GM19023 (cell line): ENCODE results near the gene SULT1A2.
"Not testable (repeated sequence)": the region's sequence is repeated elsewhere in the genome, so short reads cannot be mapped to it uniquely, and the experiment has no call there.

Source experiments
- ATAC-seq: cut with Tn5 transposase; IDR thresholded peaks from one replicate; pipeline ENCODE4 v1.9.1; 2021; ENCODE audit warnings: mild to moderate bottlenecking, moderate library complexity; ENCODE audit not compliant: unreplicated experiment

SULT1A2 gene

DNA sequence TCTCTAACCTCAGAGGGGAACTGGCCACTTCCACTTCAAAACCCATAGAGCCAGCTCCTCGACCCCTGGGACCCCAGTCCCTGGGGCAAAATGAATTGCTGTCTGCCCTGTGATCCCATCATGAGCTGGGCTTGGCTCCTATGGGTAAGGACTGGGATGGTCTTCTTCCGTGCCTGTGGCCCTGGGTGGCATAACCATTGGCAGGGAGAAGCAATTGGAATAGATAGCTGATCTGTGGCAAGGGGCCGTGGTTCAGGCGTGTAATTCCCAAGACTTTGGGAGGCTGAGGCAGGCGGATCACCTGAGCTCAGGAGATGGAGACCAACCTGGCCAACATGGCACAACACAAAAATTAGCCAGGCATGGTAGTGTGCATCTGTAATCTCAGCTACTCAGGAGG, 4.3 kb downstream of the SULT1A2 start:
- ATAC-seq, result no peak

DNA sequence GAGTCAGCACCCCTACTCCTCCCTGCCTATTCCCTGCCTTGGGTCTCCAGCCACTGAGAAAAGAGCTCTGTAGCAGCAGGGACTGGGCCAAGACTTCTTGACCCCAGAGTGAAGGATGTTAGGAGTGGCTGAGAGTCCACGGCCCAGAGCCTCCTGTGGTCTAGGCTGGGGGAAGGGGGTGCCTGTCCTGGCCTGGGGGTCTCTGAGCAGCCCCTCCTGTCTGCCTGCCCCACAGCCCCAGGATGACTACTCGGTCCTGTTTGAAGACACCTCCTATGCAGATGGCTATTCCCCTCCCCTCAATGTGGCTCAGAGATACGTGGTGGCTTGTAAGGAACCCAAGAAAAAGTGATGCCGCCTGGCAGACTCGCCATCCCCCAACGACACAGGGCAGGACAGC, 5.5 kb downstream of the SULT1A2 start:
- no peak for ATAC-seq

DNA sequence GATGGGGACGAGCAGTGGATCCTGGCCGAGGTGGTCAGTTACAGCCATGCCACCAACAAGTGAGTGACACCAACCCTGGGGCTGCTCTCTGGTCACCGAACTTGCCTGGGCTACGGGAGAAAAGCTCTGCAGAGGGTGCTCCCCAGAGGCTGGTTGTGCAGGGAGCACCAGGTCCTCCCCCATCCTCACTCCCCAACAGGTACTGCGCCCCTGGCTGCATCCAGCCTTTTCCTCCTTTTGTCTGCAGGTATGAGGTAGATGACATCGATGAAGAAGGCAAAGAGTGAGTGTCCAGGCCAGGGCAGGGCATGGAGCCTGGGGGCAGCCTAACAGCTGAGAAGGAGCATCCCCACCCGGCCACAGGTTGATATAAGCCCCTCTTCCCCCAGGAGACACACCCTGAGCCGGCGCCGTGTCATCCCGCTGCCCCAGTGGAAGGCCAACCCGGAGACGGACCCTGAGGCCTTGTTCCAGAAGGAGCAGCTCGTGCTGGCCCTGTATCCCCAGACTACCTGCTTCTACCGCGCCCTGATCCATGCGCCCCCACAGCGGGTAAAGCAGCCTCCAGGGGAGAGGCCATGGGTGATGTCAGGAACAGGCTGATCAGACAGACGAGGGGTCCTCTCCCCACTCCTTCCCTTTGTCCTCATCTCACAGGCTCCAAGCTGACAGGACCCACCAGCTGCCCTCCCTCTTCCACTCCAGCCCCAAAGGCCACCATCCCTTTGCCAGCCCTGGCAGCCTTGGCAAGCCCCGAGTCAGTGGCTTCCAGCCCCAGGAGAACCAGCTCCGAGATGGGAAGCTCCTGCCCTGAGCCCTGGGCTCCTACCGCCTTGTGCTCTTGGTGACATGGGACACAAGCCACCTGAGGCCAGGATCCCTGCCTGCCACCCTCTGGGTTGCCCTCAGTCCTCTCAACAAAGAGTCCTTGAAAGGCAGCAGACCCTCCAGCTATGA, 6.2 kb downstream of the SULT1A2 start:
- ATAC-seq, result no peak

DNA sequence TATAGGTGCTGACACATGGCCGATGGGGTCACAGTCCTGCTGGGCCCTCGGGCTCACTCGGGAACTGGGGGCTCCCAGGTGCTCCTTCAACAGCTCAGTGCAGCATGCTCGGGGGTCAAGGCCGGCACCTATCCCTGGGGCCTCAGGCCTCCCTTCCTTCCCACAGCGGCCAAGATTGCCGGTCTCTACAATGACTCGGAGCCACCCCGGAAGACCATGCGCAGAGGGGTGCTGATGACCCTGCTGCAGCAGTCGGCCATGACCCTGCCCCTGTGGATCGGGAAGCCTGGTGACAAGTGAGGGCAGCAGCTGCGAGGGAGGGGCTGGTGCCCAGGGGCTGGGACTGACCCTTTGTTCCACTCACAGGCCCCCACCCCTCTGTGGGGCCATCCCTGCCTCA, 6.9 kb downstream of the SULT1A2 start:
- no peak for ATAC-seq

DNA sequence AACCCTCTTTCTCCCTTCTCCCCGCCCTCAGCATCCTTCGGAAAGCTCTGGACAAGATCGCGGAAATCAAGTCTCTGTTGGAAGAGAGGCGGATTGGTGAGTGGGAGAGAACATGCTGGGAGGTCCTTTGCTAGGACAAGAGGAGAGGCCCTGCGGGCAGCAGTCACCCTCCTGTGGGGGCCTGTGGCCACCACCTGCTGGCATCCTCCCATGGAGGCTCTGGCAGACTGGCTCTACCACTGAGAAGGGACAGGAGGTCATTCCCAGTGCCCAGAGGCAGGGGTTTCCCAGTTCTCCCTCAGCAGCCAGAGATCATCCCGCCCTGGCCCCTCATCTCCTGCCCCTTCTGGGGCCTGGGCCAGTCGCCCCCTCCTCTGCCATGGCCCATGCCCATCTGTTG, 7.8 kb downstream of the SULT1A2 start:
- no peak for ATAC-seq

DNA sequence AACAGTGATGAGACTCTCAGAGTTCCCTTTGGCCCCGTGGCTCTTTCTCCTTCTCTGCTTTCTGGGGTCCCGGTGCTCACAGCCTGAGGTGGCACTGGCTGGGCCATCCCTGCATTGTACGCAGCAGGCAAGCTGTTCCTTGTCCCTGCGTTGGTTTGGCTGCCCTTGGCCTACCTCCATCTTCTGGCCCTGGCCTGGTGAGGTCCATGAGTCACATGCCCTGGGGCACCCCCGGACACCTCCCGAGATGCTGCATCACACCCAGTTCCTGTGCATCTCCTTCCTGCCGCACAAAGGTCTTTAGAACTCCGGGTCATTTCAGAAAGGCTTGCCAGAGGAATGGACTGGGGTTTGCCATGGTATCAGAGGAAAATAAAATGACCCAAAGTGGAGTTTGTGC, 9.5 kb downstream of the SULT1A2 start:
- no peak for ATAC-seq

DNA sequence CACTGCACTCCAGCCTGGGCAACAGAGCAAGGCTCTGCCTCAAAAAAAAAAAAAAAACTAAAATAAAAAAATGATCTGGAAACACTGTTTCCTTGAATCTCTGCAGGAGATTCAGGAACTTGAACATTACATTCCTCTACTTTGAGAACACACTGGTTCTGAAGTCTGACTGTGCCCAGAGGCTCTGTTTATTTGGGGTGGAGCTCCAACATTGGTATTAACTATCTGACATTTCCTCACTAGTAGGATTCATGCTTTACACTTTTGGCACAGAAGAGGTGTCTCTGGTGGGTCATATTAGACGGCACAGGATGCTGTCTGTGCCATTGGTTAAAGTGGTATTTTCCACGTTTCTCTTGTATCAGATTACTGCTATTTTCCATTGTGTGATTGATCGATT, 10.4 kb downstream of the SULT1A2 start:
- ATAC-seq, result no peak

DNA sequence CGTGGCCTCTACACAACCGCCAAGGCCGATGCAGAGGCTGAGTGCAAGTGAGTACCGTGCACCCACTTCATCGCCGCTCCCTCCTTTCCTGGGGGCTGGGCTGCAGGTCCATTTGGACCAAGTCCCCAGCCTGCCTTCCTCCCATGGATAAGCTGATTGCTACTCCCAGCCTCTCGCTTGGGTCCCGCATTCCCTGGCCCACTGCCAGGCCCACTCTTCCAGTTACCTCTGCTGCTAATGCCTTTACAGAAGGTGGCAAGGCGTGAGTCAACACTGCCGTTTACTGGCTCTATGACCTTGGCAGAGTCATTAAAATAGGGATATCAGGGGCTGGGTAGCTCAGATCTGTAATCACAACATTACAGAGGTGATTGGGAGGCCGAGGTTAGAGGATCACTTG, 11.2 kb downstream of the SULT1A2 start:
- no peak for ATAC-seq

DNA sequence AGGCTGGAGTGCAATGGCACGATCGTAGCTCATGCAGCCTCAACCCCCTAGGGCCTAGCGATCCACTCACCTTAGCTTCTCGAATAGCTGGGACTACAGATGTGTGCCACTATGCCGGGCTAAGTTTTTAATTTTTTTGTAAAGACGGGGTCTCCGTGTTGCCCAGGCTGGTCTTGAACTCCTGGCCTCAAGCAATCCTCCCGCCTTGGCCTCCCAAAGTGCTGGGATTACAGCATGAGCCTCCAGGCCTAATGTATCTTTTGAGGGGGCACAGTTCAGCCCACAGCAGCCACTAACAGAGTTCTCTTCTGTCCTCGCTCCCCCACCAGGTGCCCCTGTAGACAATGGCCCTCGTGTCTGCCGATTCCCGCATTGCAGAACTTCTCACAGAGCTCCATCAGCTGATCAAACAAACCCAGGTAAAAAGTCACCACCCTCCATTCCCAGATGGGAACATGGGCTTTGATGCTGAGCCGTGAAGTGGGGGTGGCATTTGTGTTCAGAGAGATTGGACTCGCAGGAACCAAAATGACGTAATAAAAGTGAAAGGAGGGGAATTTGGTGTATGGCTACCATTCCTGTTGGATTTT, 16.0 kb downstream of the SULT1A2 start:
- ATAC-seq, result no peak

DNA sequence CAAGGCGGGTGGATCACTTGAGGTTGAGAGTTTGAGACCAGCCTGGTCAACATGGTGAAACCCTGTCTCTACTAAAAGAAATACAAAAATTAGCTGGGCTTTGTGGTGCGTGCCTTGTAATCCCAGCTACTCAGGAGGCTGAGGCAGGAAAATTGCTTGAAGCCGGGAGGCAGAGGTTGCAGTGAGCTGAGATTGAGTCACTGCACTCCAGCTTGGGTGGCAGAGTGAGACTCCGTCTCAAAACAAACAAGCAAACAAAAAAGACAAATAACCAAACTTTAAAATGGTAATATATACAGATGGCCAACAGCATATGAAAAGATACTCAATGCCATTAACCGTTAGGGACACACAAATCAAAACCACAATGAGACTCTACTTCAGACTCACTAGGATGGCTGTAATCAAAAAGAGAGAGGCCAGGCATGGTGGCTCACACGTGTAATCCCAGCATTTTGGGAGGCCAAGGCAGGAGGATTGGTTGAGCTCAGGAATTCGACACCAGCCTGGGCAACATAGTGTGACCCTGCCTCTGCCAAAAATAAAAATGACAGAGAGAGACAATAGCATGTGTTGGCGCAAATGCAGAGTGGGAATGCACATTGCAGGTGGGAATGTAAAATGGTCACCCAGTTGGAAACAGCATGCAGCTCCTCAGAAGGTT, 21.3 kb downstream of the SULT1A2 start:
- ATAC-seq, result no peak

DNA sequence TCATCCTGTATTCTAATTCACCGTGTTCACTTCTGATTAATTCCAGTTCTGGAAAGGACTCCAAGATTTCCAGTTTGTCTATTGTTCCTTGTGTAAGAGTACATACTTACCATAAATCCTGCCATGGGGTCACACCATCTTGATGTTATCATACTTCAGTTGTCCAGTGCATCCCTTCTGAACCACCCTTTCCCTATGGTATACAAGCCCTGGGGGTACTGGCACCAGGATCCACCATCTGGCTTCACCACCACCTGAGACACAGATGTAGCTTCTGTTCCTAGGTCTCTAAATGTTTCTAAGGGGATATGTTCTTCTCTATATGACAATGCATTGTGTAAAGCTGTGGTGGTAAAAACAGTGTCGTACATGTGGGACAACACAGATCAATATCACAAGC, 21.9 kb downstream of the SULT1A2 start:
- no peak for ATAC-seq

DNA sequence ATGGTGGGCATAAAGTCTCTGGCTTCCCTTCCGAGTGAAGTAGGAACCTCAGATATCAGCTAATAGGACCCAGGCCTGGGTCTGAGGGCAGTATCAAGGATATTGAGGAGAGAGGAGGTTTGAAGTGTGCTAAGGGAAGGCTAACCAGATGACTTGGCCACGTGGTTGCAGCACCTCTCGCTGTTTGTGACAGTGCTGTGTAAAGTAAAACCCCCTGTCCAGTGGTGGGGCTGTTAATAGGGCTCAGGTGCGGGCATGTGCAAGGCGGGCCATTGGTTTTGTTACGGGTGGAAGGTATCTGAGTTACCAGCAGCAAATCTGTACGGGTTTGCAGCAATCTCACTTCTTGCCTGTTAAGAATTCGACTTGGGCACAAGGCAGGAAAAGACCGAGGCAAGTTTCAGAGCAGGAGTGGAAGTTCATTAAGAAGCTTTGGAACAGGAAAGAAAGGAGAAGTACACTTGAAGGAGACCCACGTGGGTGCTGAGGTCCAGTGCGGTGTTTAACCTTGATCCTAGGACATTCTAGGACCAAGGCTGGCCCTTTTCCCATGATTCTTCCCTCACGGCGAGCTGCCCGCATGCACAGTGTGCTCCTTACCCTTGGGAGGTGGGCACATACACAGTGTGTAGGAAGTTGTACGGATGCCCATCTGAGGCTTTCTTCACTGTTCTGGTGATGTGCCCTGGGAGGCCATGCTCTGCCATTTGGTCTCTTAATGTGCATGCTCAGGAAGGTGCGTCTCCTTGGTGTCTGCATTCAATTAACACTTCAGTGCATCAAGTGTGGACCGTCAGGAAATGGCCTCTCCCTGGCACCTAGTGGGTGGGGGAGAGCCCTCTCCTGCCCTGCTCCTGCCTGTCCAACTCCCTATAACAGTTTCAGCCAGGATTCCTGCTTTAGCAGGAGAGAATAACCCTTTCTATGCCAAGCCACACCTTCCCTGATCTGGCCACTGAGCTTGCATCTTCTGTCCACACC, 22.8 kb downstream of the SULT1A2 start:
- no peak for ATAC-seq

DNA sequence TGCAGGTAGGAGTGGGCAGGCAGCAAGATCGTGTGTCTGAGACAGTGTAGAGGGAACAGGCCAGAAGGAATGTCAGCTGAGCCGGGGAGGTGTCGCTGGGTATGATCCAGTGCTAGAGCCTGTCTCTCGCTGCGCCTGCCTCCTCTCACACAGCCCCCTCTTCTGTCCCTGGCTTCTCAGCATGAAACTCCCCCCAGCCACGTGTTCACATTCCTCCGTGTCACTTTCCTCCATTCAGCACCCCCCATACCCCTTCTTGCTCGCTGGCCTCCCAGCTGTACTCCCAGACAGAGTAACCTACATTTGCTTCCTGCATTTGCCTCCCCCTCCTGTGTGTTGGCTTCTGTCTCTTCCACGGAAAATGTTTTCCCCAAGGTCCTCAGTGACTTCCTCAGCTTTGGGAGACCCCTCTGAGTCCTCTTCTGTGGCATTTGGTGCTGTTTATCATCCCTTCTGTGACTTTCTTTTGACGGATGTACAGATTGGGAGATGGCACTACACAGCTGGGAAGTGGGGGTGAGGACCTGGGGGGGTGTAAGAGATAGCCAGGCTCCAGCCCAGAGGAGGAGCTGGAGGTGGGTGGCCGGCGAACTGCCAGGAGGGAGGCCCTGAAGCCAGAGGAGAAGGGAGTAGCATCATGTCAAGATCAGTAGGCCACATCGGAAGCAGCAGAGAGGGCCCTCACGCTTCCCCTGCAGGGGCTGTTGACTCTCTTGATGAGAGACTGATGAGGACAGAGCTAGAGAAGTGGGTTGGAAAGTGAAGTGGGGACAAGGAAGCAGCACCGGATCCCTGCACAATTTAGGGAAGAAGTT, 23.9 kb downstream of the SULT1A2 start:
- no peak for ATAC-seq

DNA sequence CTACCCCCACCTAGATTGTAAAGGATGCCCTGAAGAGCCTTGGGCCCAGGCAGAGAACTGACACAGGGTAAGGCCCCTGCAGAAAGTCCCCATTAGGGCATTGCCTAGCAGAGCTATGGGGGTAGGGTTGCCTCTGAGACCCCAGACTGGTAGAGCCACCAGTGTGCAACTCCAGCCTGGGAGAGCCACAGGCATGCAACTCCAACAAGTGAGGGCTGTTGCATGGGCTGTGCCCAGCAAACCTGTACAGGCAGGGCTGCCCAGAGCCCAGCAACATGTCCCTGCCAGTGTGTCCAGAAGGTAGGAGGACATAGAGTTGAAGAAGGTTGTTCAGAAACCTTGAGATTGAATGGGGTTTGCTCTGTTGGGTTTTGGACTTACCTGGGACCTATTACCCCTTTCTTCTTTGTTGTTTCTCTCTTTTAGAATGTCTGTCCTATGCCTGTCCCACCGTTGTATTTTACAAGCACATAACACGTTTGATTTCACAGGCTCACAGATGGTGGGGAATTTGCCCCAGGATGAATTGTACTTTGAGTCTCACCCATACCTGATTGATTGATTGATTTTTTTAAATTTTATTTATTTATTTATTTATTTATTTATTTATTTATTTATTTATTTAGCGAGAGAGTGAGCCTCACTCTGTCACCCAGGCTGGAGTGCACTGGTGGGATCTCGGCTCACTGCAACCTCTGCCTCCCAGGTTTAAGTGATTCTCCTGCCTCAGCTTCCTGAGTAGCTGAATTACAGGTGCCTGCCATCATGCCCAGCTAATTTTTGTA, 26.7 kb downstream of the SULT1A2 start:
- no peak for ATAC-seq

DNA sequence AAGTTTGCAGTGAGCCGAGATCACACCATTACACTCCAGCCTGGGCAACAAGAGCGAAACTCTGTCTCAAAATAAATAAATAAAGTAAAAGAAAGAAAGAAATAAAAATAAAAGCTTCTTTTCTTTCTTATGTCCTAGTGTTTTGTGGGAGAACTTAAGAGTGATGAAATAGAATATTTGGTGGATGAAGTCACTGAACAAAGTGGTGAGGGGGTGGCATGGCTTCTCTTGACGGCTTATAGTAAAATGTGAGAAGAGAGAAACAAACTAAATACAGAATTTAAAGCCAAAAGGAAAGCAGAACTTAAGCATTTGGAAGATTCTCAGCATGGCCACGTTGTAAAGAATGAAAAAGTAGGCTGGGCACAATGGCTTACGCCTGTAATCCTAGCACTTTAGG, 27.8 kb downstream of the SULT1A2 start:
- no peak for ATAC-seq

DNA sequence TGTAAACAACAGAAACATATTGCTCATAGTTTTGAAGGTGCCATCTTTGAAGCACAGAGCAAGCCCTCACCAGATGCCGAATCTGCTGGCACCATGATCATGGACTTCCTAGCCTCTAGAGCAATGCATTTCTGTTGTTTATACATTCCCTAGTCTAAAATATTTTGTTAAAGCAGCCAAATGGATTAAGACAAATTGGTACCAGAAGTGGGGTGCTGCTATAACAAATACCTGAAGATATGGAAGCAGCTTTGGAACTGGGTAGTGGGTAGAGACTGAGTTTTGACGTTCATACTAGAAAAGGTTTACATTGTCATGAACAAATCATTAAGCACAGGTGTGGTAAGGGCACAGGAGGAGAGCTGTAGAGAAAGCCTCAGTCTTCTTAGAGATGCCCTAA, 29.6 kb downstream of the SULT1A2 start:
- no peak for ATAC-seq

DNA sequence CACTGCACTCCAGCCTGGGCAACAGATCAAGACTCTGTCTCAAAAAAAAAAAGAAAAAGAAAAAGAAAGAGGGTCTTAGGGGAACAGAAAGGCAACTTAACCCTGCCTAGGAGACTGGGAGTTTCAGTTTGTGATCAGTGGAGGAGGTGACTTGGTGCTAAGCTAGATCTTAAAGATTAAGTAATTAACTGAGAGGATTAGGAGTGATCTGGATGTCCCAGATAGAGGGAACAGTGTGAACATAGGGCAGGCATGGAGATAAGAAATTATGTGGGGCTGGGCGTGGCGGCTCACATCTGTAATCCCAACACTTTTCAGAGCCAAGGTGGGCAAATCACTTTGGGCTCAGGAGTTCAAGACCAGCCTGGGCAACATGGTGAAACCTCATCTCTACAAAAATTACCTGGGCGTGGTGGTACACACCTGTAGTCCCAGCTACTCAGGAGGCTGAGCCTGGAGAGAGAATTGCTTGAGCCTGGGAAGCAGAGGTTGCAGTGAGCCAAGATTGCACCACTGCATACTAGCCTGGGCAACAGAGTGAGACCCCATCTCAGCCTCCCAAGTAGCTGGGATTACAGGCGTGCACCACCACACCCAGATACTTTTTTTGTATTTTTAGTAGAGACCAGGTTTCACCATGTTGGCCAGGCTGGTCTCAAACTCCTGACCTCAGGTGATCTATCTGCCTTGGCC, 30.5 kb downstream of the SULT1A2 start:
- not testable (repeated sequence) for ATAC-seq

DNA sequence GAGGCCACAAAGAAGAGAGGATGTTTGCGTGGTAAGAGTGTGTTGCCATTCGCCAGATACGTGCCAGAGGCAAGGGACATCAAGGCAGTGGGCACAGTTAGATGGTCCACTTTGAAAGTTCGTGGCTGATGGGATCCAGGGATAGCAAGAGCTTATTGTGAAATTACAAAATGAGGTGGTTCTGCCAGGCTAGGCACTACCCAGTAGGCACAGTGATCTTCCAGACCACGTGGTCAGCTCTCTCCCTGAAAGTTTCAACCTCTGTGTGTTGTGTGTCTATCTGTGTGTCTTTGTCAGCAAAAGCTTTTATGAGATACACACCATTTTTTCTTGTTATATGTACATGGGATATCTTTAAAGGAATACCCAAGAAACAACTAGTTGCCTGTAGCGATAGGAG, 33.6 kb downstream of the SULT1A2 start:
- no peak for ATAC-seq

DNA sequence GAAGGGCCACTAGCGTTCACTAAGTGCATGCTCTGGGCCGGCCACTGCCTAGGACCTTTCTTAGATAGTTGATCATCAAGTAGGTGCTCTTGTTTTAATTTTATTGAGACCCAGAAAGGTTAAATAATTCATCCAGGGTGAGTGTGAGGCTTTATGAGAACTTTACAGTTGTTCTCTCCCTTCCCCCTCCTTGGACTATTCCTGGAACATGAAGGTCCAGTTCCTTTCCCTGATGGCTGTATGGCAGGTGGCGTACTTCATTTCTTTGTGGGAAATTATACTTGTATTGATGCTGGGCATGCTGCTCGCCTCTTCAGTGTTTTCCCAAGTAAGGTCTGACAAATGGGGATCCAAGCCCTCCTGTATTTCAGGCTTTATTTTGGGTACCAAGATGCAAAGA, 34.7 kb downstream of the SULT1A2 start:
- no peak for ATAC-seq
